GM18511 (cell line): Measurements from ENCODE around the gene RIC8B.

Source experiments
- ATAC-seq: cut with Tn5 transposase; IDR thresholded peaks from one replicate; pipeline ENCODE4 v1.9.1; 2021; ENCODE audit warnings: mild to moderate bottlenecking, moderate library complexity; ENCODE audit not compliant: unreplicated experiment

RIC8B gene

GRCh38 chr12:106757623-106758348 is 16.7 kb upstream of the RIC8B start:
- ATAC-seq = no peak

- ATAC-seq = no peak
These were observed 16.0 kb upstream of the RIC8B start for GRCh38 chr12:106758349-106759110.

- no peak for ATAC-seq
These were observed 14.8 kb upstream of the RIC8B start for GRCh38 chr12:106759526-106760183.

- ATAC-seq = peak; percentile 99
These were observed 14.3 kb upstream of the RIC8B start for GRCh38 chr12:106760184-106760531.

GRCh38 chr12:106764220-106764619 is 10.3 kb upstream of the RIC8B start:
- no peak for ATAC-seq

- ATAC-seq = no peak
These were observed 9.7 kb upstream of the RIC8B start for GRCh38 chr12:106764738-106765137.

GRCh38 chr12:106766393-106766826 is 8.1 kb upstream of the RIC8B start:
- no peak for ATAC-seq

GRCh38 chr12:106767206-106767605 is 7.3 kb upstream of the RIC8B start:
- ATAC-seq = no peak

GRCh38 chr12:106767954-106768822 is 6.3 kb upstream of the RIC8B start:
- ATAC-seq = no peak

GRCh38 chr12:106769078-106769477 is 5.4 kb upstream of the RIC8B start:
- no peak for ATAC-seq

GRCh38 chr12:106769546-106769945 is 4.9 kb upstream of the RIC8B start:
- no peak for ATAC-seq

- no peak for ATAC-seq
These were observed 3.1 kb upstream of the RIC8B start for GRCh38 chr12:106771425-106771824.

- no peak for ATAC-seq
These were observed 1.0 kb upstream of the RIC8B start for GRCh38 chr12:106773286-106774004.

GRCh38 chr12:106774808-106775524 is 484 bp downstream of the RIC8B start:
- ATAC-seq = peak; percentile 6

GRCh38 chr12:106776897-106777296 is 2.4 kb downstream of the RIC8B start:
- ATAC-seq = no peak

- no peak for ATAC-seq
These were observed 5.6 kb downstream of the RIC8B start for GRCh38 chr12:106780010-106780631.

GRCh38 chr12:106782619-106783018 is 8.1 kb downstream of the RIC8B start:
- ATAC-seq = no peak

GRCh38 chr12:106783515-106783914 is 9.0 kb downstream of the RIC8B start:
- ATAC-seq = no peak

GRCh38 chr12:106790020-106790419 is 15.5 kb downstream of the RIC8B start:
- no peak for ATAC-seq
